Upper lobe of right lung (tissue), 1 donor: ENCODE measurements around the gene SPACA7. TPM values are rescaled to one million over a fixed set of nuclear protein-coding genes. Genes with fewer than 3 reads are reported as not detected.

Experiments used
- ATAC-seq: fragments of 200-7000 bp; cut with Tn5 transposase; one replicate; pipeline ENCODE4 v1.9.1; 2020; ENCODE audit warnings: mild to moderate bottlenecking, moderate library complexity
- DNase-seq: peaks from one replicate; pipeline ENCODE4 v3.0.0-alpha.2; 2020
- H3K27ac ChIP-seq: fragments of 200-600 bp; one replicate; pipeline ENCODE4 v1.8.0; 2022
- H3K27me3 ChIP-seq: fragments of 200-600 bp; one replicate; pipeline ENCODE4 v1.8.0; 2022; ENCODE audit warnings: mild to moderate bottlenecking
- H3K36me3 ChIP-seq: fragments of 200-600 bp; one replicate; pipeline ENCODE4 v1.8.0; 2022
- H3K4me1 ChIP-seq: fragments of 200-600 bp; one replicate; pipeline ENCODE4 v1.8.0; 2022
- H3K4me3 ChIP-seq: fragments of 200-600 bp; one replicate; pipeline ENCODE4 v1.8.0; 2022; ENCODE audit warnings: mild to moderate bottlenecking
- H3K9me3 ChIP-seq: fragments of 200-600 bp; one replicate; pipeline ENCODE4 v1.8.0; 2022
- CTCF ChIP-seq: fragments of 200-600 bp; IDR thresholded peaks from one replicate; pipeline ENCODE4 v1.8.0; 2022; ENCODE audit warnings: antibody characterized with exemption
- intact Hi-C: fragments of 100-400 bp; cut with DNase I; formaldehyde crosslinking; loops from one replicate; pipeline ENCODE4 v1.11.0; 2022
- total RNA-seq: library from RNA; stranded (reverse); fragmentation: NEBNext Ultra II Directional; extraction: Animal tissue kit (Norgen Biotek cat#: 25700); gene quantifications from one replicate; pipeline ENCODE4 v1.2.1, GENCODE V29; 2021
- donor health status: DM: no; HTN: yes; CAD: no; lungs with severe emphysema.

The SPACA7 gene
- total RNA-seq, 1 donor from 2014 or later: not detected

- intact Hi-C loops: no loop called here
- no peak for ATAC-seq
- no peak for TF ChIP-seq CTCF
- H3K9me3 ChIP-seq: peaks cover 9% of the 10 kb centered on the region
- H3K27ac ChIP-seq: no peak overlapping the region
- peaks cover 11% of the 10 kb centered on the region for H3K27me3 ChIP-seq
- no peaks in the 10 kb centered on the region for H3K36me3 ChIP-seq
- no peak overlapping the region for H3K4me3 ChIP-seq
- peaks cover under 1% of the 10 kb centered on the region for H3K4me1 ChIP-seq
- DNase-seq: no peak
These were observed 62.4 kb downstream of the SPACA7 start for GRCh38 chr13:112438515-112438914.

GRCh38 chr13:112441226-112441625, 65.1 kb downstream of the SPACA7 start:
- peaks cover 3% of the 10 kb centered on the region for H3K4me1 ChIP-seq
- intact Hi-C loops: no loop called here

GRCh38 chr13:112441779-112442310, 65.7 kb downstream of the SPACA7 start:
- H3K36me3 ChIP-seq: no peaks in the 10 kb centered on the region
- H3K27me3 ChIP-seq: peaks cover 29% of the 10 kb centered on the region
- DNase-seq: no peak
- no peak for TF ChIP-seq CTCF
- intact Hi-C loops: no loop called here
- H3K4me3 ChIP-seq: no peak overlapping the region
- ATAC-seq: no peak
- H3K4me1 ChIP-seq: peaks cover 3% of the 10 kb centered on the region
- no peak overlapping the region for H3K27ac ChIP-seq
- peaks cover 9% of the 10 kb centered on the region for H3K9me3 ChIP-seq

More at GRCh38 chr13:112441226-112441625, 65.1 kb downstream of the SPACA7 start:
- no peak for ATAC-seq
- Histone ChIP-seq H3K27me3 (peaks cover 29% of the 10 kb centered on the region), H3K27ac (no peak overlapping the region), H3K9me3 (peaks cover 9% of the 10 kb centered on the region), H3K36me3 (no peaks in the 10 kb centered on the region), H3K4me3 (no peak overlapping the region)
- no peak for DNase-seq
- TF ChIP-seq CTCF: no peak

GRCh38 chr13:112442483-112443090, 66.4 kb downstream of the SPACA7 start:
- Histone ChIP-seq H3K27me3 (peaks cover 29% of the 10 kb centered on the region), H3K9me3 (peaks cover 7% of the 10 kb centered on the region), H3K4me1 (peaks cover 3% of the 10 kb centered on the region), H3K36me3 (no peaks in the 10 kb centered on the region), H3K4me3 (no peak overlapping the region), H3K27ac (no peak overlapping the region)
- ATAC-seq: no peak
- DNase-seq: no peak
- TF ChIP-seq CTCF: no peak
- intact Hi-C loops: no loop called here

GRCh38 chr13:112443191-112443994, 67.2 kb downstream of the SPACA7 start:
- intact Hi-C loops: no loop called here
- no peak for DNase-seq
- TF ChIP-seq CTCF: no peak
- Histone ChIP-seq H3K27me3 (peaks cover 29% of the 10 kb centered on the region), H3K9me3 (no peaks in the 10 kb centered on the region), H3K4me1 (peaks cover 3% of the 10 kb centered on the region), H3K27ac (no peak overlapping the region), H3K4me3 (no peak overlapping the region), H3K36me3 (no peaks in the 10 kb centered on the region)
- peak; percentile 55 for ATAC-seq
